NK-92 (cell line): ENCODE results near the gene BARD1.

Source experiments
- DNase-seq: peaks from one replicate; lab custom pipeline; 2025; ENCODE audit not compliant: unreplicated experiment; lab: John Stamatoyannopoulos, UW

Gene BARD1

DNA sequence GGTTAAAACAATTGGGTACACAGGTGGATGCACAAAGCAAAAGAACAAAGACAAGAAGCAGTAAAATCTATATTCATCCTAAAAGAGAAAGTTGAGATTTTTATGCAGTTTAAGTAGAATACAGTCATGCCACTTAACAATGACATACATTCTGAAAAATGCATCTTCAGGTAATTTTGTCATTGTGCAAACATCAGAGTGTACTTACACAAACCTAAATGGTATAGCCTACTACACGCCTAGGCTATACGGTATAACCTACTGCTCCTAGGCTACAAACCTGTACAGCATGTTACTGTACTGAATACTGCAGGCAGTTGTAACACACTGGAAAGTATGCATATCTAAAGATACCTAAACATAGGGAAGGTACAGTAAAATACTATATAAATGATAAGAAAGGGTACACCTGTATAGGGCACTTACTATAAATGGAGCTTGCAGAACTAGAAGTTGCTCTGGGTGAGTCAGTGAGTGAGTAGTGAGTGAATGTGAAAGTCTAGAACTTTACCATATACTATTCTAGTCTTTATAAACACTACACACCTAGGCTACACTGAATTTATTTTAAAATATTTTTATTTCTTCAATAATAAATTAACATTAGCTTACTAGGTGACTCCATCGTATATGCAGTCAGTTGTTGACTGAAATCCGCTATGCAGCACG, 132.9 kb downstream of the BARD1 start:
- no peak for DNase-seq
